ENCODE results near the gene SSX3.
"Not testable (repeated sequence)": the region's sequence is repeated elsewhere in the genome, so short reads cannot be mapped to it uniquely, and the experiment has no call there.

SSX3 gene

GRCh38 chrX:48356315-48357094, at the start of gene SSX3:
Gene SSX3 (minus strand): TSS chrX:48356703. CDS start chrX:48355249, 1,454 bp downstream.
- H3K4me1 ChIP-seq (ENCODE audit: control insufficient read depth, insufficient read depth, low read length); H3K27me3 ChIP-seq (ENCODE audit: control insufficient read depth, insufficient read depth, low read length); H3K9me3 ChIP-seq (ENCODE audit: control insufficient read depth, insufficient read depth, low read depth, low read length); H3K4me3 ChIP-seq (ENCODE audit: low read depth, low read length); H3K27ac ChIP-seq (ENCODE audit: low read depth, low read length); H3K36me3 ChIP-seq (ENCODE audit: control insufficient read depth, insufficient read depth, low read length); H3K9ac ChIP-seq (ENCODE audit: low read length): not testable (repeated sequence)

GRCh38 chrX:48397825-48398224, 41.3 kb upstream of the SSX3 start:
- not testable (repeated sequence) for H3K4me1 ChIP-seq (ENCODE audit: control insufficient read depth, insufficient read depth, low read length); H3K9me3 ChIP-seq (ENCODE audit: control insufficient read depth, insufficient read depth, low read depth, low read length); H3K9ac ChIP-seq (ENCODE audit: low read length); H3K27me3 ChIP-seq (ENCODE audit: control insufficient read depth, insufficient read depth, low read length); H3K27ac ChIP-seq (ENCODE audit: low read depth, low read length); H3K36me3 ChIP-seq (ENCODE audit: control insufficient read depth, insufficient read depth, low read length); H3K4me3 ChIP-seq (ENCODE audit: low read depth, low read length)

- not testable (repeated sequence) for H3K4me1 ChIP-seq (ENCODE audit: control insufficient read depth, insufficient read depth, low read length); H3K27ac ChIP-seq (ENCODE audit: low read depth, low read length); H3K27me3 ChIP-seq (ENCODE audit: control insufficient read depth, insufficient read depth, low read length); H3K9ac ChIP-seq (ENCODE audit: low read length); H3K36me3 ChIP-seq (ENCODE audit: control insufficient read depth, insufficient read depth, low read length); H3K4me3 ChIP-seq (ENCODE audit: low read depth, low read length); H3K9me3 ChIP-seq (ENCODE audit: control insufficient read depth, insufficient read depth, low read depth, low read length)
Measured at GRCh38 chrX:48396931-48397330, 40.4 kb upstream of the SSX3 start.

GRCh38 chrX:48383239-48383638, 26.7 kb upstream of the SSX3 start, which contains the start of gene SSX4:
Gene SSX4 (plus strand): TSS chrX:48383539. CDS start chrX:48384054, 515 bp downstream.
- H3K9ac ChIP-seq (ENCODE audit: low read length); H3K27me3 ChIP-seq (ENCODE audit: control insufficient read depth, insufficient read depth, low read length); H3K27ac ChIP-seq (ENCODE audit: low read depth, low read length); H3K9me3 ChIP-seq (ENCODE audit: control insufficient read depth, insufficient read depth, low read depth, low read length); H3K4me1 ChIP-seq (ENCODE audit: control insufficient read depth, insufficient read depth, low read length); H3K4me3 ChIP-seq (ENCODE audit: low read depth, low read length); H3K36me3 ChIP-seq (ENCODE audit: control insufficient read depth, insufficient read depth, low read length): not testable (repeated sequence)

GRCh38 chrX:48370408-48370807, 13.9 kb upstream of the SSX3 start:
- H3K4me3 ChIP-seq (ENCODE audit: low read depth, low read length); H3K4me1 ChIP-seq (ENCODE audit: control insufficient read depth, insufficient read depth, low read length); H3K27me3 ChIP-seq (ENCODE audit: control insufficient read depth, insufficient read depth, low read length); H3K9ac ChIP-seq (ENCODE audit: low read length); H3K9me3 ChIP-seq (ENCODE audit: control insufficient read depth, insufficient read depth, low read depth, low read length); H3K36me3 ChIP-seq (ENCODE audit: control insufficient read depth, insufficient read depth, low read length); H3K27ac ChIP-seq (ENCODE audit: low read depth, low read length): not testable (repeated sequence)

GRCh38 chrX:48367717-48368408, 11.4 kb upstream of the SSX3 start:
- H3K9ac ChIP-seq (ENCODE audit: low read length); H3K27me3 ChIP-seq (ENCODE audit: control insufficient read depth, insufficient read depth, low read length); H3K4me1 ChIP-seq (ENCODE audit: control insufficient read depth, insufficient read depth, low read length); H3K36me3 ChIP-seq (ENCODE audit: control insufficient read depth, insufficient read depth, low read length); H3K9me3 ChIP-seq (ENCODE audit: control insufficient read depth, insufficient read depth, low read depth, low read length); H3K27ac ChIP-seq (ENCODE audit: low read depth, low read length); H3K4me3 ChIP-seq (ENCODE audit: low read depth, low read length): not testable (repeated sequence)

GRCh38 chrX:48359281-48359680, 2.8 kb upstream of the SSX3 start:
- not testable (repeated sequence) for H3K36me3 ChIP-seq (ENCODE audit: control insufficient read depth, insufficient read depth, low read length); H3K9ac ChIP-seq (ENCODE audit: low read length); H3K27ac ChIP-seq (ENCODE audit: low read depth, low read length); H3K27me3 ChIP-seq (ENCODE audit: control insufficient read depth, insufficient read depth, low read length); H3K4me1 ChIP-seq (ENCODE audit: control insufficient read depth, insufficient read depth, low read length); H3K9me3 ChIP-seq (ENCODE audit: control insufficient read depth, insufficient read depth, low read depth, low read length); H3K4me3 ChIP-seq (ENCODE audit: low read depth, low read length)

GRCh38 chrX:48357681-48358080, 1.2 kb upstream of the SSX3 start:
- Histone ChIP-seq H3K4me1 (ENCODE audit: control insufficient read depth, insufficient read depth, low read length) (no peaks in the 10 kb centered on the region), H3K9ac (ENCODE audit: low read length) (no peak overlapping the region), H3K27me3 (ENCODE audit: control insufficient read depth, insufficient read depth, low read length) (no peaks in the 10 kb centered on the region), H3K4me3 (ENCODE audit: low read depth, low read length) (no peak overlapping the region), H3K27ac (ENCODE audit: low read depth, low read length) (no peak overlapping the region), H3K36me3 (ENCODE audit: control insufficient read depth, insufficient read depth, low read length) (no peaks in the 10 kb centered on the region), H3K9me3 (ENCODE audit: control insufficient read depth, insufficient read depth, low read depth, low read length) (peaks cover 4% of the 10 kb centered on the region; the same call in 1 of the 2 replicates)

- not testable (repeated sequence) for H3K9me3 ChIP-seq (ENCODE audit: control insufficient read depth, insufficient read depth, low read depth, low read length); H3K36me3 ChIP-seq (ENCODE audit: control insufficient read depth, insufficient read depth, low read length); H3K9ac ChIP-seq (ENCODE audit: low read length); H3K4me1 ChIP-seq (ENCODE audit: control insufficient read depth, insufficient read depth, low read length); H3K27ac ChIP-seq (ENCODE audit: low read depth, low read length); H3K27me3 ChIP-seq (ENCODE audit: control insufficient read depth, insufficient read depth, low read length); H3K4me3 ChIP-seq (ENCODE audit: low read depth, low read length)
Measured at GRCh38 chrX:48346059-48346458, 10.4 kb downstream of the SSX3 start.

- H3K4me1 ChIP-seq (ENCODE audit: control insufficient read depth, insufficient read depth, low read length); H3K27me3 ChIP-seq (ENCODE audit: control insufficient read depth, insufficient read depth, low read length); H3K4me3 ChIP-seq (ENCODE audit: low read depth, low read length); H3K9ac ChIP-seq (ENCODE audit: low read length); H3K36me3 ChIP-seq (ENCODE audit: control insufficient read depth, insufficient read depth, low read length); H3K9me3 ChIP-seq (ENCODE audit: control insufficient read depth, insufficient read depth, low read depth, low read length); H3K27ac ChIP-seq (ENCODE audit: low read depth, low read length): not testable (repeated sequence)
Measured at GRCh38 chrX:48313996-48314395, 42.5 kb downstream of the SSX3 start.

GRCh38 chrX:48306175-48306574, 50.3 kb downstream of the SSX3 start:
- no peak overlapping the region for H3K9ac ChIP-seq (ENCODE audit: low read length)
- H3K4me1 ChIP-seq (ENCODE audit: control insufficient read depth, insufficient read depth, low read length): no peaks in the 10 kb centered on the region
- H3K4me3 ChIP-seq (ENCODE audit: low read depth, low read length): no peak overlapping the region
- H3K9me3 ChIP-seq (ENCODE audit: control insufficient read depth, insufficient read depth, low read depth, low read length): peaks cover 2% of the 10 kb centered on the region; the same call in 1 of the 2 replicates
- H3K36me3 ChIP-seq (ENCODE audit: control insufficient read depth, insufficient read depth, low read length): no peaks in the 10 kb centered on the region
- no peak overlapping the region for H3K27ac ChIP-seq (ENCODE audit: low read depth, low read length)
- no peaks in the 10 kb centered on the region for H3K27me3 ChIP-seq (ENCODE audit: control insufficient read depth, insufficient read depth, low read length)

All from HUES6 (cell line).